ENCODE results near the gene ACAD9. TPM values are rescaled to one million over a fixed set of nuclear protein-coding genes. Genes with fewer than 3 reads are reported as not detected.

ACAD9 gene
- total and polyA plus RNA-seq, 2 of the 13 experiments (the other 11 are each of a cell fraction or from before 2014, with no cell fraction given), result 15.3 to 38.2 TPM

DNA sequence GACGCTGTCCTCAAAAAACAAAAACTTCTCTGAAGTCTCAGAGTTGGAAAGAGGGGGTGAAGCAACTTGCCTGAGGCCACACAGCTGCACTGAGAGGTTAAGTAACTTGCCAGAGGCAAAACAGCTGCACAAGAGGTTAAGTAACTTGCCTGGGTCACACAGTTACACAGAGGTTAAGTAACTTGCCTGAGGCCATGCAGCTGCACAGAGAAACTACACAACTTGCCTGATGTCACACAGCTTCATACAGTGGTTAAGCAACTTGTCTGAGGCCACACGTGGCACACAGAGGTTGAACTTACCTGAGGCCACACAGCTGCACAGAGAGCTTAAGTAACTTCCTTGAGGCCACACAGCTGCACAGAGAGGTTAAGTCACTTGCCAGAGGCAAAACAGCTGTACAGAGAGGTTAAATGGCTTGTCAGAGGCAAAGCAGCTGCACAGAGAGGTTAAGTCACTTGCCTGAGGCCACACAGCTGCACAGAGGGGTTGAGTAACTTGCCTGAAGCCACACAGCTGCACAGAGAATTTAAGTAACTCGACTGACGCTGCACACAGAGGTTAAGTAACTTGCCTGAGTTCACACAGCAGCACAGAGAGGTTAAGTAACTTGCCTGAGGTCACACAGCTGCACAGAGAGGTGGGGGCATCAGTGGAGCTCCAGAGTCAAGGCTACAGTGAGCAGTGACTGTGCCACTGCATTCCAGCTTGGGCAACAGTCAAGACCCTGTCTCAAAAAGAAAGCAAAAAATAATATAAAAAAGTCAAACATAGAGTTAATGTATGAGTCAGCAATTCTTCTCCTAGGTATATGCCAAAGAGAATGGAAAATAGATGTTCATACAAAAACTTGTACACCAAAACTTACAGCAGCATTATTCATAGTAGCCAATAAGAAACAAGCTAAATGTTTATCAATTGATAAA, 12.0 kb upstream of the ACAD9 start:
- DNase-seq (ENCODE audit: low spot score) (no peak), FAIRE-seq (no peak), ATAC-seq (no peak)
- no peak overlapping the region for H3K9ac ChIP-seq (ENCODE audit: insufficient read depth, low read depth, low read length)
- H3K27ac ChIP-seq (ENCODE audit: extremely low read length, insufficient read depth, low read length), result no peak overlapping the region
- POLR2A ChIA-PET, result interaction anchor here (1.5 kb wide), 1 partner anchor 12 kb away, joined by 4 read pairs; the partner anchor contains the start of gene ACAD9
- H2AFZ ChIP-seq (ENCODE audit: low read length), result no peak overlapping the region
- H3K4me1 ChIP-seq (ENCODE audit: insufficient read depth, low read length), result 0 out of 2 replicates have a peak, but pooled peaks cover 12% of the 10 kb centered on the region
- in situ Hi-C loops (cut with HindIII; ENCODE audit: extremely low pct_ligation_motif_present, low pct_unique_long_range_greater_than_20kb), result no loop called here
- H4K20me1 ChIP-seq (ENCODE audit: insufficient read depth, low read length), result no peaks in the 10 kb centered on the region
- CTCF ChIA-PET (ENCODE audit: low intra/inter-chr PET ratio, low total read pairs), result no interaction called here
- no peak overlapping the region for H3K4me2 ChIP-seq (ENCODE audit: low read depth, low read length)
- H3K4me3 ChIP-seq (replicated peaks in 1 of 3; ENCODE audit: insufficient read depth in 1 of 3, low read depth in 2 of 3, low read length in 3 of 3), result no peak overlapping the region
- intact Hi-C loops (cut with micrococcal nuclease; ENCODE audit: unreplicated experiment), result no loop called here
- no peaks in the 10 kb centered on the region for H3K79me2 ChIP-seq (ENCODE audit: insufficient read depth, low read length)
- 0% methylated on average over 4 of the region's 4 CpGs for WGBS (ENCODE audit: low lambda C conversion rate)
- TF ChIP-seq CHD4 (IDR thresholded peaks at IDR 0.05; ENCODE audit: borderline replicate concordance, low read length) (peak; percentile 87), NFE2L2 (IDR thresholded peaks at IDR 0.05; ENCODE audit: low read length) (peak; percentile 68; the same call in 1 of the 2 replicates), RCOR2 (CRISPR knock-in tag; IDR thresholded peaks at IDR 0.05) (0 out of 2 replicates have a peak, but pooled peaks have one; percentile 18), TGIF2 (CRISPR knock-in tag; IDR thresholded peaks at IDR 0.05) (no peak), MAFK (conservative IDR thresholded peaks at IDR 0.05 in 1 of 2, IDR thresholded peaks at IDR 0.05 in 1 of 2; ENCODE audit: low read length in 2 of 2) (peak; percentile 91 to 97), MAFF (IDR thresholded peaks at IDR 0.05; ENCODE audit: low read depth, low read length) (peak; percentile 93), ZFP36 (IDR thresholded peaks at IDR 0.05; ENCODE audit: borderline replicate concordance, low read depth, low read length, partially characterized antibody) (peak; percentile 69), ZMYM3 (CRISPR knock-in tag; IDR thresholded peaks at IDR 0.05) (peak; percentile 82; the same call in 1 of the 2 replicates), ZNF260 (CRISPR knock-in tag; IDR thresholded peaks at IDR 0.05; ENCODE audit: borderline replicate concordance, low read depth) (no peak), ZNF768 (CRISPR knock-in tag; IDR thresholded peaks at IDR 0.05) (peak; percentile 99), PRDM4 (CRISPR knock-in tag; IDR thresholded peaks at IDR 0.05; ENCODE audit: borderline replicate concordance) (no peak), HMG20B (CRISPR knock-in tag; conservative IDR thresholded peaks at IDR 0.05) (no peak), AKAP8 (CRISPR knock-in tag; IDR thresholded peaks at IDR 0.05) (no peak)
- no peaks in the 10 kb centered on the region for H3K9me3 ChIP-seq (ENCODE audit: low read length)
- no peaks in the 10 kb centered on the region for H3K27me3 ChIP-seq (ENCODE audit: control insufficient read depth in 1 of 2, insufficient read depth in 2 of 2, low read length in 2 of 2)
- no peaks in the 10 kb centered on the region for H3K36me3 ChIP-seq (replicated peaks in 1 of 2; ENCODE audit: control insufficient read depth in 1 of 2, insufficient read depth in 2 of 2, low read length in 2 of 2)
- no TSS peak for BruUV-seq (replicated peaks)

All from HepG2 (cell line).